Measurements from ENCODE around the gene GNB1. TPM values are rescaled to one million over a fixed set of nuclear protein-coding genes. Genes with fewer than 3 reads are reported as not detected.

GNB1 gene
- total and polyA plus RNA-seq, 9 of the 15 experiments (the other 6 are each of a cell fraction or from before 2014, with no cell fraction given): 34.3 to 388 (median 114) TPM

- TF ChIP-seq CLOCK (CRISPR knock-in tag; IDR thresholded peaks at IDR 0.05; ENCODE audit: borderline replicate concordance) (no peak), KDM1A (IDR thresholded peaks at IDR 0.05) (no peak), CXXC5 (CRISPR knock-in tag; IDR thresholded peaks at IDR 0.05) (no peak), ELF4 (CRISPR knock-in tag; IDR thresholded peaks at IDR 0.05) (no peak), ILK (tag; IDR thresholded peaks at IDR 0.05; ENCODE audit: borderline replicate concordance, low read depth) (no peak), KLF10 (CRISPR knock-in tag; IDR thresholded peaks at IDR 0.05) (no peak), PKNOX1 (IDR thresholded peaks at IDR 0.05) (no peak), TEAD1 (CRISPR knock-in tag; IDR thresholded peaks at IDR 0.05) (no peak), NCOA1 (IDR thresholded peaks at IDR 0.05; ENCODE audit: low read depth) (no peak)
Measured at GRCh38 chr1:1940123-1940425, 49.2 kb upstream of the GNB1 start (continued).
